GM21528 (cell line): Measurements from ENCODE around the gene IL5RA.
A peak's percentile ranks its signal among the peaks of the same experiment; 100 is the strongest.

Experiments used
- ATAC-seq: cut with Tn5 transposase; IDR thresholded peaks from one replicate; pipeline ENCODE4 v1.9.1; 2021; ENCODE audit warnings: mild to moderate bottlenecking, moderate library complexity; ENCODE audit not compliant: unreplicated experiment, low FRiP score

IL5RA gene

DNA sequence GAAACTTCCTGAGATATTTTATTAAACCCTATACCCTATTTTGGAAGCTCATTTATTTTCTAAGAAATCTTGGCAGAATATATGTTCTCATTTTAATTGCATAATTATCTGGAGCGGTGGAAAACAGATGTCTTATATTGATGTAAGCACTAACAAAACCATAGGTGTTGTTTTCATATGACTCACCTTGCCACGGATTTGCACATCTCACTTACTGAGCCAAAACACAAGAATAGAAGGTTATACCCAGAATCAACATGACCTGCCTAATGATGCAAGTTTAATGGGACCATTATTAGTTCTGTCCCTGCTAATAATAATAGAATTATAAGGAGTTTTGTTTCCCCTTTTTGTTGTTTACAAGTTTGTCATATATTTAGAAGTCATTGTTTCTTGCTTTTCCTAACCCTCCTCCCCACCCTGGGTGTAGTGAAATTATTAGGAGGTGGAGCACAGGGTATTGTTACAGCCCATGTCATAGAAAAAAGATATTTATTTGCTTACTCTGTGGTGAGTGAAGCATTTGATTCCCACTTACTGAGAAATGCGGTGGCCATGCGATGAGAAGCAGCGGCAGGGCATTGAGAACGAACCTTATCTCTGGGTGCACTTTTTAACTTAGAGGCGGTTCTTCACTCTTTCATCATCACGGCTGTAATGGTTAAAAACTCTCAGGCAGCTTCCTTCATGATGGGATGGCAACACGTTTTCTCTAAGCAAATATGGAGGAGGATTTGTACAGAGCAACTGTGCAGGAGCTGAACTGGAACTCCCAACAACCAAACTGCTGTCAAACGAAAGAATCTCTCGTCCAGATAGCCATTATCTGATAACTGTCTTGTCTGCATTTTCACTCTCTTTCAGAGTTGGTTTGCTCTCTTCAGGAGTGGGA, 521 bp downstream of the IL5RA start:
- peak; percentile 84 for ATAC-seq

DNA sequence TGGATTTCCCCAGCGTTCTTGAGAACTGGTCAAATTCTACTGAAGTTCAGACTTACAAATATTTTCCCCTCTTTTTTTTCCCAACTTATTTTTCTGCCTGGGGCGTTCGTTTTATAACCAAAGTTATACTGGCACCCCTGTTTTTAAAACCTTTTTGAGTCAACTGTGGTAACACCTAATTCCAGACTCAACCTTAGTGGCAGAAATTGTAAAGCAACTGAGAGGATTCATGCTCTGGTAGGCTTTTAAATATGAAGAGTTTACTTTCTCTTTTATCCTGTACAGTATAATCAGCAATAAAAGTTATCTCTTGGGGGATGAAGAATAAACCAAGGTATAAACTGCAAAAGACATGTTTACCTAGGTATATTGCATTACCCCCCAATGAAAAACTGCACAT, 2.3 kb downstream of the IL5RA start:
- ATAC-seq: no peak

DNA sequence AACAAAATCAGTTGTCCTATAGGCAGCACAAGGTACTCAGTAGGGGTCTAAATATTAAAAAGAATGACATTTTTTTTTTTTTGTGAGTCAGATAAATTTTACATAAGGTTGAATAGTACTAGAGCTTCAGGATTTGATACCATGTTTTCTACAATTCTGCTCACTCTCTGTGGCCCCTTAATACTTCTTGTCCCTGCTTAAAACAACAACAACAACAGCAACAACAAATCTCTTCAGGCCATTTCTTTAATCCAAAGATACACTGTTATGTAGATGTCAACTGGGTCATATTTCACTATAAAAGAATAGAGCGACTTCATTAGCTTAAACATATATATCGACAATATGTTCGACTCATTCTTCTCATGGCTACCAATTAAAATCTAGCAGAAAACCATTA, 3.0 kb downstream of the IL5RA start:
- ATAC-seq: no peak

DNA sequence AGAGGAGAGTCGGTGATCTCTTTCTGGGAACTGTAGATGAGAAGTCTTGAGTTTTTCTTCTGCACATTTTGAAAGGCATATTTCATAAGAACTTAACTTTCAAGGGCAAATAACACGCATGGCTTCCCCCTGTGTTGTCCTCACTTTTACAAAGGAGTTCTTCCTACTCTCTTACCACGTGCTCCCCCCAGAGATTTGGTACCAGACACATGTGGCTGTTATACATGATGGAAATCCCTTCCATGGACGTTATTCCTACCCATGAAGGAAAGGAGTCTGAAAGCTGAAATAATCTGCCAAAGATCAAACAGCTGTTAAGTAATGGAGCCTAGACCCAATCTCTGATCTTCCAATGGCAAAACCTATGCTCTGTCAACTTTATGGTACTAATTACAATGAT, 4.4 kb downstream of the IL5RA start:
- ATAC-seq: no peak

DNA sequence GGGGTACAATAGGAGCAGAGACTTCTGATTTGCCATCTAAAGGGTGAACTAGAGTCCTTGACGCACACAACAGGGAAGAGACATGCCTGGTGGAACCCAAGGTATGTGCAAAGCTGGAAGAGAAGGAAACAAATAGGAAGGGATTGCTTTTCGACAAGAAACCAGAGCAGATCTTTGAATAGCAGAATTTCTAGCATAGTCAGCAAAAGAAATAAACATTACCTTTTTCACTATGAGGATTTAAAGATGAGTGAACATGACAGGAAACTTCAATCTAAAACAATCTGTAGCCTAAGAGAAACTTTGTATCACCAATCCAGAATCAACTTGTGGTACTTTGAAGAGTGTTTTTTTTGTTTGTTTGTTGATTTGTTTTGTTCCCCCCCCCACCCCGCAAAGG, 4.9 kb downstream of the IL5RA start:
- no peak for ATAC-seq

DNA sequence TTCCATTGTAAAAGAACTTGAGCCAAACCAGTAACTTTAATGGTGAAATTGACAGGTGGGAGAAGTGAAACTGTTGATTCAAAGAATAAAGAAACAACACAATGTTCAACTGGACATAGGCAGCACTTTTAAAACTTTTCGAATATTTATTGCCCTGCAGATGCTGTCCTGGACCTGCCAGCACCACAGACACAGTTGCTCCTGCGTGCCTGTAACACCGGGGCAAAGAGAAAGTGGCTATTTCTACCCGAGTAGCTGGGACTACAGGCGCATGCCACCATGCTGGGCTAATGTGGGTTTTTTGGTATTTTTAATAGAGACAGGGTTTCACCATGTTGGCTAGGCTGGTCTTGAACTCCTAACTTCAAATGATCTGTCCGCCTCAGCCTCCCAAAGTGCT, 7.4 kb downstream of the IL5RA start:
- no peak for ATAC-seq

DNA sequence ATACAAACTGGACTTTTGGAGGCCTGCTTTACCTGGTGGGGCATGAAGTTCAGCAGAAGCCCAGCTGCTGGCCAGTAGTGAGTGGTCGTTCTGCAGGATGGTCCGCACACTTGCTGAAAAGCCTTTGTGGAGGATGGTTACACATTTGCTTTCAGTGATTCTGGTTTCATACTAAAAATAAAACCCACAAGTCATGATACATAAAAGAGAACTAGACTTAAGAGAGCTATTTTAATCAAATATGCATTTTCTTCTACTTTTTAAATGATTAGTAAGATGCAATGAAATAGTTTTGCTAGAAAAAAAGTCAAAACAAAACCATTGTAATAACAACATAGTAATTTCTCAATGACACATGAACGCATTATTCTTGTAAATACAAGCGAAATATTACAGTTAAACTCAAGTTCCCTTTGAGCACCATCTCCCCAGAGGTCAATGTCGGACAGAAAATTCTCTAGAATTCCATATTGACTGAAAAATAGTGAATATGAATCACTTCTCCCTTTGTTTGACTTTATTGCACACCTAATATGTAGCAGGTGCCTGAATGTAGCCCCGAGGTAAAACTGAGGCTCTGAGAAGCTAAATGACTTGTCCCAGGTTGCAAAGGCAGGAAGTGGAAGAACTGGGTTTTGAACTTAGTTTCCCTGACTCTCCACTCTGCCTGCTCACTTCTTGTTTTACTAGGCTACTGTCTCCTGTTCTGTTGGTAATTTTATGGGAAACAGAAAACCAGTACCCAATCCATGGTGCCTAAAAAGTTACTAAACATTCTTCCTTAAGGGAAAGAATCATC, 8.3 kb downstream of the IL5RA start:
- peak; percentile 70 for ATAC-seq

DNA sequence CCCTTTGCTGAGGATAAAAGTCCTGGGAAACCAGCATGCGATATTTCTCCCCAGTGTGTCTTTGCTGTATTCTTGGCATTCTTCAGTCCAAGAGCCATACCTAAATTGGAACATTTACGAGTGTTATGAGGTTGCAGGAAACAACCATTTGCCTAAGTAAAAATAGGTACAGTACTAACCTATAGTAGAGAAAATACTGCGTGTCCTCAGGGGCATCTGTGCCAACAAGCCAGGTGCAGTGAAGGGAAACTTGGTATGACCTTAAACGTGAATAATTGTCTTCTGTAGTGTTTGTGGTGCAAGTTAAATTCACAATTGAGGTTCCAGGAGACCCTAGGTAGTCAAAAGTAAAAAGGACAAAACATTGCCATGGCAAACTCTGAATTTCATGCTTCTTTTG, 12.2 kb downstream of the IL5RA start:
- no peak for ATAC-seq

DNA sequence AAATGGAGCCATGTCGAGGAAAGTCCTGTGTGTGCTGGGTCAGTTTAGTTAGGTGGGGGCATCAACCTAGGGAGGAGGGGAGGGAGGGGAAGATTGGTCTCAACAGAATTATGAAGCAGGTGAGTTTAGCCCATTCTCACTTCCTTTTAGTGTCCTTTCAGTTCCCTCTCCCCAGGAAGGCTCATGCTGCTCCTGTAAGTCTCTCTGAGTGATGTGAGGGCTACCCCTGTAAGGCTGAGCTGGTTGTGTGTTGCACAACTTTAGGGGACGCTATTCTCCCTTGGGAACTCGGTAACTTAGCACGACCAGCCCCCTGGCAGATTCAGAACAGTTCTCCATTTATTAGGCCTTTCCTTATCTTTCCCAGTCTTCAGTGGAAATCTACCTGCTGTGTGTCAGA, 21.2 kb downstream of the IL5RA start:
- ATAC-seq: peak; percentile 99

DNA sequence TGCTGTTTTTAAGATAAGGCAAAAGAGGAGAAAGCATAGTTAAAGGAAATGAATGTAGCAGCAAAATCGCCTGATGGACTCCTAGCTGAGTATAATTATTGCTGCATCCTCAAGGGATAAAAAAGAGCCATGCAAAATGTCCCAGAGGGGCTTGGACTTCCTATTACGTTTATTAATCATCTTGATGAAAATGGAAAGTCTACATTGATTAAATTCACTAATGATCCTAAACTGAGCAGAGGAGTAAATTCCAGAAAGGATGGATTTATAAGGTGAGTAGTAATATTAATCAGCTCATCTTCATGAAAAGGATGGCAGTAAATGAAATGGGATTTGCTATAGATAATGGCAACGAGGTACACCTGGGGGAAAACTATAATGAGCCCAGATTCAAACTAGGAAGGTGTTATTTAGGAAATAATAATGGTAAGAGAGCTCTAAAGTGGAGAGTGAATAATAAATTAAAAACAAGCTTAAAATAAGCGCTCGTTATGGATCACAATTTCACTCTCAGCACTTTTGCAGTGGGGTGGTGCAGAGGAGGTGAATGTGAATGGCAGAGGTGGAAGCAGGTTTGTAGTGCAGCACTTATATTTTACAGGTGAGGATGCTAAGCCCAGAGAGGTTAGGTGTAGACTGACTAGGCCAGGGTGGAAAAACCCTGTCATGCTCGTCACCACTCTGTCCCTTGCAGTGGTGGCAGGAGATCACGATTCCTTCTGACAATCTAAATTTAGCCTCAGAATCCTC, 22.3 kb downstream of the IL5RA start:
- no peak for ATAC-seq

DNA sequence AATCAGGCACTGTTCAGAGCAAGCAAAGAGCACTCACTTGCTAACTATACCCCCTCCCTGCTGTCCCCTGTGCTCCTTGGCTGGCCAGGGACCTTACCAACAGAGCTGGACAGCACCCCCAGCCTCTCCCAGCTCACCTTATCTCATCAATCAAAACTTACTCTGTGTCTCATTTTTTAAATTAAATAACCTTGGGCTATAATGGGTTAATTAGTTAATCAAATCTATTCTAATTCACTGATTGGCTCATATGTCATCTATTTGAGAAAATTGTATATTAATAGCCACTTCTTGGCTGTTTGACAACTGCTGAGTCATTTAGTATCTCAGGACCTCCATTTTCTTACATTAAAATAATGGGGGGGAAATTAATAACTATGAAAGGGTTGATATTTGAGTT, 22.9 kb downstream of the IL5RA start:
- no peak for ATAC-seq

DNA sequence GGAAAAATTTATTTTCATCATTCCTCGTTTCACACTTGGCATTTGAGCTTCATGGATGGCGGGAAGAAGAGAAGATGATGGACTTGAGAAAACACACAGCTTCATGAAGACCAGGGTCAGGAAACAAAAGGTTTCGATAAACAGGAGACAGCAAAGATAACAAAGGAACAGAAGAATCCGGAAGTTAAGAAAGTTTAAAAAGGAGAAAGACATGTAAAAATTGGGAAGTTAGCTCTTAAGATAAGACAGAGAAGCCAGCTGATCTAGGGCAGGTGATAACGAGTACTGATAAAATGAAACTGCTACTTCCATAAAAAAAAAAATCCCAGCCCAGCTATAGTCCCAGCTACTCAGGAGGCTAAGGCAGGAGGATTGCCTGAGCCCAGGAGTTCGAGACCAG, 23.9 kb downstream of the IL5RA start:
- no peak for ATAC-seq

DNA sequence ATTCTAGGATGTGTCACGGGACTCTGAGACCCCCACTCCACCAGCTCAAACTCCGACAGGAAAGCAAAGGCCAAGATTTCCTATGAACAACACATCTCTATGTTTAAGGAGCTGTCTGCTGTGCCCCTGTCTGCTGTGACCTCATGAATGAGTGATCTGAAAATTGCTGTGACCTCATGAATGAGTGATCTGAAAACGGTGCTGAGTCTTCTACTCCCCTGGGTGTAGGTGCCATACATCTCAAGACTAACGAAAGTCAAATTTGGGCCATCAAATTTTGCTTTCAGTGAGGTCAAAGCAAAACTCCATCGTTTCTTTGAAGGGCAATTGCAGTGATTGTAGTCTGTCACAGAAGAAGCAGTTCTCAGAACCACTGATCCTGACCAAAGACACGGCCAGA, 24.4 kb downstream of the IL5RA start:
- ATAC-seq: no peak

DNA sequence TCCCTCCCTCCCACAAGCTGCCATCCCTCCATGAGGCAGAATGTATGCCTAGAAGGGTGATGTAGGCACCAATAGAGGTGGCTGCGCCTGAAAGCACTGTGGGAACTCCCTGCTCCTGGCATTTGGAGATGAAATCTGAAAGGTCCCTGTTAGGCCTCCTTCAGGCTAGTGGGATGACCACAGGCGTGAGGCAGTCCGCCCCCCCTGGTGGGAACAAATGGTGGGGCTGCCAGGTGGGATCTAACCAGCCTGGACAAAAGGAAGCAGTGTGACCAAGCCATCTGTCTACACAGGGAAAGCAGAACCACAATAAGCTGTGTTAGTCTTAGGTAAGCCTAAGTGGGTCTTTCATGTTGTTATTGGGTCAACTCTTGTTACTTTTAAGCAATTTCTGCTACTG, 25.3 kb downstream of the IL5RA start:
- ATAC-seq: no peak

DNA sequence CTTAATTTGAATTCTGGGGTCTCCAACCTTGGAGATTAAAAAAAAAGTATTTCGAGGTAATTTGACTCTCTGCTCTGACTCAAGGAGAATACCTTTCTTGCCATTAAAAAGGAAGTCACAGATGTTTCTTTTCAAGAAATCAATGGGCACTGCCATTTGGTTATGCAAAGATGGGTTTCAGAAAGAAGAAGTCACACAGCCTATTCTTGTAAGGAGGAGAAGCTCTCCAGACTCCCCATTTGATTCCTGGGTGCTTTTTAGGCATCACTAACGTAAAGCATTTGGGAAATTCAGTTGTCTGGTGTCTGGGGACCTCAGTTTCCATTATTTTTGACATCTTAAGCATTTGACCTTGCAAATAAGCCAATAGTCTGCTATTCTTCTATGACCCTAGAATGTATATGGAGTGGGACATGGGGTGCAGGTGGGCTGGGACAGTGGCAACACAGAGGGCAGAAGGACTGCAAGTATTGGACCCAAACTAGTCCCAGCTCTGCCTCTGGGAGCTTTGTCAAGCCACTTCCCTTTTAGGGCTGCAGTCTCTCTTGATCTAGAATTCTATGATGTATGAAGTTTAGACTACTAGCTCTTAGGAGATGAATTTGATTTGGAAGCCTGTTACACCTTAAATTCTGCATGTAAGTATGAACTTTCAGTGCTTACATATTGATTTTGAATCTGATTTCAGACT, 27.8 kb downstream of the IL5RA start:
- ATAC-seq: peak; percentile 89

DNA sequence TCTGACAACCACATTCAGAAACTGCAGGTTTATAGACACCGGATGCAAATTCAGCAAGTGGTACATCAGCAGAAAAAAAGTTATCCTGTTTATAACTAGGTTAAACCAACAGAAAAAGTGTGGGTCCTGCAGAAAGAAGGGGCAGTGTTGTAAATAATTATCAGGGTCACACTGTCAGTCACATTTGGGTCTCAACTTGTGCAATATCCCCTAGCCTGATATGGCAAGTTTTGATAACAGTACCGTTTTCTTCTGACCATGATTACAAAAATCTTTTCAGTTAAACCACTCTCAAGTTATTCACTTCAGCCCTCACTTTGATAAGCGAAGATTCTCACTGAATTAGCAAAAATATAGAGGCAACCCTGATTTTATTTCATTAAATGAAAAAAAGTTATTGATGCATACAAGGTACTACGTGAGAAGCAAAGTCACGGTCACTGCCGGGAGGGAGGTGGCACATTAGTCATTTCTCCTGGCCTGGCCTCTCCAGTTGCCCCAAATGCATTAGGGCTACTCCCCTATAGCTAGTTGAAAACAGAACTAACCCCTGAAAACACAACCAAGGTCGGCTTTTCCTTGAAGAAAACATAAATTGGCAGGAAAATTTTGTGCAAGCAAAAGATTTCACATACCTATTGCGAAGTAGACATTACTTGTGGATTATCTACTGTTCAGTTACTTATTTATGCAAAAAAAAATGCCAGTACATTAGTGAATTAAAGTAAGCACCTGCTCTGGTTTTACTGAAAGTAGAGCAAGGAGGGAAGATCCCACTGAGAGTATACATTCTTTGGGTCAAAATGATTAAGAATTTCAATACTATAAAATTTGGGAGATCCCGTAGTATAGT, 28.6 kb downstream of the IL5RA start:
- peak; percentile 57 for ATAC-seq

DNA sequence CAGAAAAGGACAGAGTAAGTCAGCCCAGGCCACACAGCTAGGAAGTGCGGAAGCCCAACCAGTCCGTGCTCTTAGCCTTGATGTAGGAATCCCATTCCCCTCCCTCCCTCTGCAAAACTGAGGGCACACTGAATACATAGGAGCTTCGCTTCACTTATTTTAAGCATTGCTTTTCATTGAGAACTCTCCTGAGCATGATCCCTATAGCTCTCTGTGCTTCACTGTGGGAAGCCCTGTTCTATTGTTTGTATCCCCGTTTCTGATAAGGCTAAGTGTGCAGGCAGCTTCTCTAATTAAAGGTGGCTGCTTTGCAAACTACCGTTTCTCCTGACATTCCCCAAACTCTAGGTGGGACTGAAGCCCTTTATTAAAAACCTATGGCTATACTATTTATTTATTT, 29.9 kb downstream of the IL5RA start:
- no peak for ATAC-seq

DNA sequence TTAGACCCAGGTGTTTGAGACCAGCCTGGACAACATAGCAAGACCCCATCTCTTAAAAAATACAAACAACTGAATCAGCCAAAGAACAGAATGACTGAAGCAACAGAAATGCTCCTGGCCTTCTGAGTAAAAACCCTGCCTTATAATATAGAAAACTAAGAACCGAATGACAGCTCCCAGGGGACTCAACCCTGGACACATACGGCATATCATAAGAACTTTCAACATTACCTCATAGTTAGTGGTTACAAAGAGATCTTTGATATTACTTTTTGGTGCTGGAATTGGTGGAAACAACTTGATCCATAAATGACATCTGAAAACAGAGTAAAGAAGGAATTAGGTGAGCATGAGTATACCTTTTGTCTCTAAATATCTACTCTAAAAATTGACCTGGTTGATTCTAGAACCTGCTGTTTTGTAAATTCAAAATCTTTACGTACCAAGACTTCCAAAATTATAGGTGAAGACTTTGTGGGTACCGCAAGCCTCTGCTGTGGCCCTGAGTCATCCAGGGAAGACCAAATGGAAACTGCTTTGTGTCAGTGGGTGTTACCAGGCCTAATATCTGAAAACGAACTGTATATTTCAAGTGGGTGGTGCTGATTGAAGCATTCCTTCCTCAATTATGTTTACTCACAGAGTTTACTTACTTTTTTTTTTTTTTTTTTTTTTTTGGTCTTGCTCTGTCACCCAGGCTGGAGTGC, 35.5 kb downstream of the IL5RA start:
- ATAC-seq: no peak

DNA sequence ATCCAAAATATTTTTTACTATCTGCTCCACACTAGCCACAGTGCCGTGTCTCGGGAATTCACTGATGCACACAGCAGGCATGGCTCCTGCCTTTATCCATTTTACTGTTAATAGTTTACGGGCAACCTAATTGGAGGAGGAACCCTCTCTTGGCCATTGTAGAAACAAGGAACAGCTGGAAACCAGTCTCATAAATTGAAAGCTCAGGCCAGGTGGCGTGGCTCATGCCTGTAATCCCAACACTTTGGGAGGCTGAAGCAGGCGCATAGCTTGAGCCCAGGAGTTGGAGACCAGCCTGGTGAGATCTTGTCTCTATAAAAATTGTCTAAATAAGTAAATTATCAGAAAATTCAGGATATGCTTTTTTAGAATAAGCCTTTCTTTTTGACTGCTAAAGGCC, 39.0 kb downstream of the IL5RA start:
- no peak for ATAC-seq
